ENCODE measurements around the gene SMIM3.
"Not testable (repeated sequence)": the region's sequence is repeated elsewhere in the genome, so short reads cannot be mapped to it uniquely, and the experiment has no call there.

The SMIM3 gene

GRCh38 chr5:150794927-150795326, 16.4 kb downstream of the SMIM3 start:
- no peak for DNase-seq

DNA sequence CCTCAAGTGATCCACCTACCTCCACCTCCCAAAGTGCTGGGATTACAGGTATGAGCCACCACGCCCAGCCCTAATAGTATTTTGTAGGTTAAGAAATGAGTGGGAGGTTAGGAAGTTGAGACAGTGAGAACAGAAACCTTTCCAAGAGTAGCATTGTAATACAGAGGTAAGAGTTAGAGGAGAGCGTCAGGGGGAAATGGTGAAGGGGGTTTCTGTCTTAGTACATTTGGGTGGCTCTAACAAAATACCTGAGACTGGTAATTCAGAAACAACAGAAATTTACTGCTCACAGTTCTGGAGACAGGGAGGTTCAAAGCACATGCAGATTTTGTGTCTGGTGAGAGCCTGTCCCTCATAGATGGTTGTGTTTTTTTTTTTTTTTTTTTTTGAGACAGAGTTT, 18.8 kb downstream of the SMIM3 start:
- no peak for DNase-seq

DNA sequence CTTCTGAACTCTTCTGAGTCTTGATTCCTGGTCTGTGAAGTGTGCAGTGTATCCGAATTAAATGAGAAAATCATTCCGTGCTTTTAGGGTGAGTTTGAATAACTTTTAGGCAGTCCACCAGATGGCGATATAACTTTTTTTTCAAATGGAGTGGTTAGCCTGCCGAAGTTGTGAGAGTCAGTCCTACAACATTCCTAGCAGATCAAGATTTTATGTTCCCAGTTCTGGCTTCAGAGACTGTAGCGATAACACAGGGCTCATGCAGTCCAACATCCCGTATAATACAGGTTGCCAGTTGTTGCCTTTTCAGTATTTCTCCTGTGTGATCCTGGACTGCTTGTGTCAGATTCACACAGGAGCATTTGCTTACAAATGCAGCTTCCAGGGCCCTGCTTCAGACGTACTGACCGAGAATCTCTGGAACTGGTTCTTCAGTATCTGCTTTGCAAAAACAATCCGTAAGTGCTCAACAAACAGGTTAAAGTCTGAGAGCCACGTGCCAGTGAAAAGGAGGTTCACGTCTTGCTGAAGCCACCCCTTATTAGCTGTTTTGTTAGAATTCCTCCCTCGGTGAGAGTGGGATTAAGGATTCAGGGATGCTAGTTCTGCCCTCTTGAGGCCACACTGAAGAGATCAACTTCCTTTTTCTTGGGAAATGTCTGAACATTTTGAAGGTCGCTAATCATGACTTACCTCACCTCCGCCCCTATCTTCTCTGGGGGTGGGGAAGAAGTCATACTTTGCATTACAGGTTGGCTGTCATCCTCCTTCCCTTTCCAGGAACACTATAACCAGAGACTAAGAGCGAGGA, 22.8 kb downstream of the SMIM3 start:
- peak; percentile 45 to 65 for DNase-seq

DNA sequence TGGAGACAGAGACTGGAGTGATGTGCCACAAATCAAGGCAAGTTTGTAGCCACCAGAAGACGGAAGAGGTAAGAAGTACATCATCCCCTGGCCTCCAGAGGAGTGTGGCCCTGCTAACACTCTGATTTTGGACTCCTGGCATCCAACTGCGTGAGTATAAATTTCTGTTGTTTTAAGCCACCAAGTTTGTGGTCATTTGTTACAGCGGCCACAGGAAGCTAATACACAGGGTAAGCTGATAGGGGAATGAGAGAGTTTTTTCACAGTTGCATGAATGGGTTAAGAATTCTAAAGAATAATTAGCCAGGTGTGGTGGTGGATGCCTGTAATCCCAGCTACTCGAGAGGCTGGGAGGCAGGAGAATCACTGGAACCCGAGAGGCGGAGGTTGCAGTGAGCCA, 25.8 kb downstream of the SMIM3 start:
- no peak for DNase-seq

GRCh38 chr5:150809363-150809762, 30.8 kb downstream of the SMIM3 start:
- DNase-seq = no peak

DNA sequence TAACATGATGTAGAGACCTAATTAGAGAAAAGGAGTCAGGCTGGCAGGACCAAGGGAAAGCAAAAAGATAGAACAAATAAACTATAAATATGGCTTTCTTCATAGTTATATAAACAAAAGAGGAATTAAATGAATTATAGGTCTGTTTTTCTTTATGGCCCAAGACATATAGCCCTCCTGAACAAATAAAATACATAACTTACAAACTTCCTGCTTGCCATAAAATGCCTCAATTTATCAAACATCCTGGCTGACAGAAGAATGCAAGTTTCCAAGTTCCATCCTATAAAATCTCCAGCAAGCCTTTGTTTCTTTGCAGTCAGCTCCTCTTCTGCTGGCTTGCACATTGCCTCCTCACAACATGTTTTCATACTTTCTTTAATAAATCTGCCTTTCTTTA, 36.5 kb downstream of the SMIM3 start:
- DNase-seq = no peak

- DNase-seq = no peak
These were observed 38.4 kb downstream of the SMIM3 start for GRCh38 chr5:150816946-150817345.

DNA sequence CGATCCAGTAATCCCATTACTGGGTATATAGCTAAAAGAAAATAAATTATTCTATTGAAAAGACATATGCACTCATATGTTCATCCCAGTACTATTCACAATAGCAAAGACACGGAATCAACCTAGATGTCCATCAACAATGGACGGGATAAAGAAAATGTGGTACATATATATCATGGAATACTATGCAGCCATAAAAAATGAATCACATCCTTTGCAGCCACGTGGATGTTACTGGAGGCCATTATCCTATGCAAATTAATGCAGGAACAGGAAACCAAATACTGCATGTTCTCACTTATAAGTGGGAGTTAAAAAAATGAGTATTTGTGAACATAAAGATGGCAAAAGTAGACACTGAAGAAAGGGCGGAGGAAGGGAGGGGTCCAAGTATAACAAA, 51.2 kb downstream of the SMIM3 start:
- no peak for DNase-seq

GRCh38 chr5:150831821-150832220, 53.3 kb downstream of the SMIM3 start:
- DNase-seq = not testable (repeated sequence)

- no peak for DNase-seq
These were observed 57.5 kb downstream of the SMIM3 start for GRCh38 chr5:150836064-150836463.

GRCh38 chr5:150836703-150837102, 58.1 kb downstream of the SMIM3 start:
- DNase-seq = no peak

DNA sequence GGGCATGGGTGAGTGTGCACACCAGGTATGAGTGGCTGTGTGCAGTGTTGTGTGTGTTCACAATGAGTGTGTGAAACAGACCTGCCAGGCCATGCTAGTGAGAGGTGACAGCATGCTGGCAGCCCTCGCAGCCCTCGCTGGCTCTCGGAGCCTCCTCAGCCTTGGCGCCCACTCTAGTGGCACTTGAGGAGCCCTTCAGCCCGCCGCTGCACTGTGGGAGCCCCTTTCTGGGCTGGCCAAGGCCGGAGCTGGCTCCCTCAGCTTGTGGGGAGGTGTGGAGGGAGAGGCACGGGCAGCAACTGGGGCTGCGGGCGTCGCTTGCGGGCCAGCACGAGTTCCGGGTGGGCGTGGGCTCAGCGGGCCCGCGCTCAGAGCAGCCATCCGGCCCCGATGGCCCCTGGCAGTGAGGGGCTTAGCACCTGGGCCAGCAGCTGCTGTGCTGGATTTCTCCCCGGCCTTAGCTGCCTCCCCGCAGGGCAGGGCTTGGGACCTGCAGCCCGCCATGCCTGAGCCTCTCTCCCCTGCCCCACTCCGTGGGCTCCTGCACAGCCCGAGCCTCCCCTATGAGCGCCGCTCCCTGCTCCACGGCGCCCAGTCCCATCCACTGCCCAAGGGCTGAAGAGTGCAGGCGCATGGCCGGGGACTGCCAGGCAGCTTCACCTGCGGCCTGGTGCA, 66.8 kb downstream of the SMIM3 start:
- DNase-seq = not testable (repeated sequence)

DNA sequence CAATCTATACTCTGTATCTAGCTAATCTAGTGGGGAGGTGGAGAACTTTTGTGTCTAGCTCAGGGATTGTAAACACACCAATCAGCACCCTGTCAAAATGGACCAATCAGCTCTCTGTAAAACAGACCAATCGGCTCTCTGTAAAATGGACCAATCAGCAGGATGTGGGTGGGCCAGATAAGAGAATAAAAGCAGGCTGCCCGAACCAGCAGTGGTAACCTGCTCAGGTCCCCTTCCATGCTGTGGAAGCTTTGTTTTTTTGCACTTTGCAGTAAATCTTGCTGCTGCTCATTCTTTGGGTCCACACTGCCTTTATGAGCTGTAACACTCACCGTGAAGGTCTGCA, 67.7 kb downstream of the SMIM3 start, which contains the start of gene IRGM:
TSS of gene IRGM (plus strand) at position 214 of the 346 bp plus-strand sequence. CDS start 1,603 bp downstream, outside the sequence.
- not testable (repeated sequence) for DNase-seq

Measured in inflammatory macrophage (primary cell).